K562 (cell line): ENCODE results near the gene AVPI1. TPM values are rescaled to one million over a fixed set of nuclear protein-coding genes. Genes with fewer than 3 reads are reported as not detected.
A peak's percentile ranks its signal among the peaks of the same experiment; 100 is the strongest.

Source experiments
- ARID4B ChIP-seq: sonication (generic); formaldehyde crosslinking; IDR thresholded peaks from 2 replicates; pipeline ENCODE4 v1.8.0; 2022; ENCODE audit warnings: mild to moderate bottlenecking, missing genetic modification reagents
- CHD4 ChIP-seq: fragments of 200-600 bp; sonication (generic); IDR thresholded peaks from 3 replicates; pipeline ENCODE4 v1.6.1; 2012; ENCODE audit warnings: low read depth, mild to moderate bottlenecking, mixed read lengths, low read length, inconsistent platforms; ENCODE audit not compliant: insufficient read depth, insufficient replicate concordance, poor library complexity, severe bottlenecking
- CREB1 ChIP-seq, 2 experiments: sonication (generic) in 1 of 2; formaldehyde crosslinking in 1 of 2; IDR thresholded peaks; 2 replicates each; pipeline versions ENCODE4 v1.6.1 to v1.8.0; 2012 to 2022; ENCODE audit warnings: inconsistent platforms in 1 of 2, mild to moderate bottlenecking in 1 of 2, missing genetic modification reagents in 1 of 2, moderate library complexity in 1 of 2
- DMBX1 ChIP-seq: fragments of 250-450 bp; sonication (Bioruptor Pico); IDR thresholded peaks from 2 replicates; pipeline ENCODE4 v1.8.0; 2022; ENCODE audit warnings: inconsistent platforms, mild to moderate bottlenecking, moderate library complexity, borderline replicate concordance
- ELF2 ChIP-seq: fragments of 250-450 bp; sonication (Bioruptor Pico); IDR thresholded peaks from 2 replicates; pipeline ENCODE4 v1.5.0; 2021; ENCODE audit warnings: mild to moderate bottlenecking
- EP300 ChIP-seq: IDR thresholded peaks from 2 replicates; pipeline ENCODE4 v1.6.1; 2012; ENCODE audit warnings: low read length, improper control_type of control experiment
- HDAC3 ChIP-seq: fragments of 450-650 bp; IDR thresholded peaks from 2 replicates; pipeline ENCODE4 v1.6.1; 2018; ENCODE audit warnings: borderline replicate concordance, mild to moderate bottlenecking, moderate library complexity; ENCODE audit not compliant: partially characterized antibody
- KAT2B ChIP-seq: IDR thresholded peaks from one replicate; pipeline ENCODE4 v1.6.1; 2012; ENCODE audit warnings: low read depth, mild to moderate bottlenecking, control low read depth, inconsistent platforms, low read length, moderate library complexity
- KDM5B ChIP-seq: fragments of 200-600 bp; sonication (generic); IDR thresholded peaks from 2 replicates; pipeline ENCODE4 v1.6.1; 2012; ENCODE audit warnings: low read depth, mild to moderate bottlenecking, moderate library complexity, low read length, control low read depth, inconsistent platforms; ENCODE audit not compliant: insufficient replicate concordance
- KLF1 ChIP-seq: fragments of 450-650 bp; IDR thresholded peaks from 2 replicates; pipeline ENCODE4 v1.6.1; 2016; ENCODE audit warnings: missing genetic modification characterization, missing compliant biosample characterization
- NCOA6 ChIP-seq: fragments of 450-650 bp; IDR thresholded peaks from 2 replicates; pipeline ENCODE4 v1.6.1; 2017; ENCODE audit warnings: mild to moderate bottlenecking
- NFRKB ChIP-seq: fragments of 450-650 bp; IDR thresholded peaks from 2 replicates; pipeline ENCODE4 v1.6.1; 2016; ENCODE audit warnings: low read depth
- POLR2G ChIP-seq: fragments of 200-400 bp; formaldehyde crosslinking; IDR thresholded peaks from 2 replicates; pipeline ENCODE4 v1.6.1; 2017; ENCODE audit warnings: low read depth, mild to moderate bottlenecking, antibody characterized with exemption, low read length, moderate library complexity
- RBM25 ChIP-seq: fragments of 200-400 bp; formaldehyde crosslinking; IDR thresholded peaks from 2 replicates; pipeline ENCODE4 v1.6.1; 2018; ENCODE audit warnings: low read length, low read depth, moderate library complexity; ENCODE audit not compliant: severe bottlenecking
- SIX5 ChIP-seq, 2 experiments: IDR thresholded peaks; 2 replicates each; pipeline ENCODE4 v1.6.1; 2011; ENCODE audit warnings: low read length in 2 of 2, borderline replicate concordance in 1 of 2, low read depth in 1 of 2, mild to moderate bottlenecking in 1 of 2, moderate library complexity in 1 of 2; ENCODE audit not compliant: insufficient read depth in 1 of 2
- SNIP1 ChIP-seq: fragments of 450-650 bp; IDR thresholded peaks from 2 replicates; pipeline ENCODE4 v1.7.1; 2017; ENCODE audit warnings: low read depth, mild to moderate bottlenecking
- ZNF212 ChIP-seq: fragments of 450-650 bp; formaldehyde crosslinking; IDR thresholded peaks from 2 replicates; pipeline ENCODE4 v1.4.0; 2020; ENCODE audit warnings: mild to moderate bottlenecking
- ZNF518B ChIP-seq: fragments of 250-450 bp; sonication (Bioruptor Pico); IDR thresholded peaks from 2 replicates; pipeline ENCODE4 v1.5.0; 2021; ENCODE audit warnings: mild to moderate bottlenecking, moderate library complexity
- ZNF707 ChIP-seq: fragments of 250-450 bp; sonication (Bioruptor Pico); conservative IDR thresholded peaks from 2 replicates; pipeline ENCODE4 v1.8.0; 2022; ENCODE audit warnings: inconsistent platforms, mild to moderate bottlenecking, moderate library complexity
- polyA plus RNA-seq, 8 experiments: library from polyadenylated mRNA; depleted of rRNA in 4 of 8; stranded (reverse) in 5 of 8; unstranded in 3 of 8; fragments of >200 nt; fragmentation: Nextera tagmentation in 2 of 8; fragmentation: Illumina TruSeq in 1 of 8; extraction: Ambion mirVana in 2 of 8; extraction: Trizol in 1 of 8; gene quantifications; 2 replicates each; pipeline versions ENCODE4 v1.2.1 to v1.2.3, GENCODE V29; 2011 to 2014; ENCODE audit warnings: inconsistent platforms in 1 of 8, missing spikeins in 1 of 8
- total RNA-seq, 7 experiments: library from RNA; depleted of rRNA in 6 of 7; stranded (reverse); fragments of >200 nt in 6 of 7; fragmentation: Illumina TruSeq in 2 of 7; extraction: Trizol in 2 of 7; gene quantifications; 2 replicates each; pipeline versions ENCODE4 v1.2.1 to v1.2.3, GENCODE V29; 2011 to 2021; ENCODE audit warnings: low replicate concordance in 1 of 7

Gene AVPI1
- total and polyA plus RNA-seq, 9 of the 15 experiments (the other 6 are each of a cell fraction or from before 2014, with no cell fraction given), result 0.90 to 10.4 (median 7.4) TPM

- TF ChIP-seq ARID4B (CRISPR knock-in tag), result no peak
- no peak for TF ChIP-seq ZNF707
- no peak for TF ChIP-seq EP300
- TF ChIP-seq HDAC3, result no peak
- peak; percentile 82 for TF ChIP-seq POLR2G
- no peak for TF ChIP-seq KLF1 (tag)
- no peak for TF ChIP-seq ZNF518B (CRISPR knock-in tag)
- TF ChIP-seq NFRKB, result peak; percentile 56; the same call in 1 of the 2 replicates
- TF ChIP-seq ELF2 (CRISPR knock-in tag), result no peak
- no peak for TF ChIP-seq ZNF212 (CRISPR knock-in tag)
- no peak for TF ChIP-seq RBM25
- peak; percentile 53 for TF ChIP-seq KDM5B
- no peak for TF ChIP-seq SNIP1
- no peak for TF ChIP-seq CHD4
- TF ChIP-seq KAT2B, result no peak
- no peak for TF ChIP-seq NCOA6
- no peak for TF ChIP-seq SIX5 (IDR thresholded peaks at IDR 0.05; ENCODE audit: borderline replicate concordance in 1 of 2, insufficient read depth in 1 of 2, low read depth in 1 of 2, low read length in 2 of 2)
- no peak for TF ChIP-seq CREB1 (IDR thresholded peaks at IDR 0.05)
- TF ChIP-seq CREB1 (CRISPR knock-in tag; IDR thresholded peaks at IDR 0.05), result no peak; the same call in 1 of the 2 replicates
- no peak for TF ChIP-seq DMBX1 (CRISPR knock-in tag)
Observed at GRCh38 chr10:97713826-97714400, 26.9 kb upstream of the AVPI1 start (continued).
